Measurements from ENCODE around the gene LDLRAD2. TPM values are rescaled to one million over a fixed set of nuclear protein-coding genes. Genes with fewer than 3 reads are reported as not detected.

Gene LDLRAD2
- total and polyA plus RNA-seq, 10 of the 15 experiments (the other 5 are each of a cell fraction or from before 2014, with no cell fraction given), result 0.04 to 0.23 (median 0.11) TPM; not detected in 7

- Histone ChIP-seq H3K4me2 (ENCODE audit: control insufficient read depth, insufficient read depth) (no peak overlapping the region), H3K36me3 (ENCODE audit: control insufficient read depth in 2 of 2, insufficient read depth in 2 of 2, low read length in 1 of 2) (no peaks in the 10 kb centered on the region), H3K4me1 (ENCODE audit: control insufficient read depth, insufficient read depth, low read length) (peaks cover 11% of the 10 kb centered on the region), H3K9me3 (replicated peaks; ENCODE audit: control insufficient read depth, insufficient read depth, low read length) (no peaks in the 10 kb centered on the region), H3K79me2 (ENCODE audit: control insufficient read depth, insufficient read depth, low read length) (no peaks in the 10 kb centered on the region), H3K4me3 (no peak overlapping the region), H2AFZ (ENCODE audit: control insufficient read depth, low read depth, low read length) (no peak overlapping the region), H3K27me3 (replicated peaks in 1 of 2; ENCODE audit: control insufficient read depth in 2 of 2, insufficient read depth in 2 of 2, low read length in 1 of 2) (no peaks in the 10 kb centered on the region), H3K9ac (ENCODE audit: control insufficient read depth, insufficient read depth, low read length) (no peak overlapping the region), H4K20me1 (ENCODE audit: control insufficient read depth, insufficient read depth) (no peaks in the 10 kb centered on the region), H3K27ac (ENCODE audit: control insufficient read depth, insufficient read depth) (no peak overlapping the region)
- no TSS peak for BruUV-seq (replicated peaks)
- RAD21 ChIA-PET (ENCODE audit: unreplicated experiment), result interaction anchor here (0.9 kb wide), 1 partner anchor 68 kb away, joined by 4 read pairs; no protein-coding TSS in a partner anchor
- ATAC-seq (no peak), DNase-seq (ENCODE audit: low read depth, low spot score) (no peak), FAIRE-seq (no peak)
- intact Hi-C loops (cut with micrococcal nuclease; ENCODE audit: unreplicated experiment) (no loop called here), in situ Hi-C loops (cut with MboI) (no loop called here)
- TF ChIP-seq RAD51 (IDR thresholded peaks at IDR 0.05) (no peak), PAX8 (IDR thresholded peaks at IDR 0.05) (no peak), IRF4 (IDR thresholded peaks at IDR 0.05; ENCODE audit: low read depth, low read length) (no peak), NFYA (IDR thresholded peaks at IDR 0.05; ENCODE audit: borderline replicate concordance, low read depth, low read length) (no peak), STAT1 (conservative IDR thresholded peaks at IDR 0.05) (no peak), E2F8 (IDR thresholded peaks at IDR 0.05; ENCODE audit: low read depth, partially characterized antibody) (no peak)
- CTCF ChIA-PET, result no interaction called here
- 68% methylated on average over 30 of the region's 30 CpGs for WGBS (ENCODE audit: insufficient coverage, insufficient replicate concordance, low lambda C conversion rate, missing lambda C conversion rate)
- POLR2A ChIA-PET, result no interaction called here
- SMC1A ChIA-PET (ENCODE audit: uncharacterized antibody, unreplicated experiment), result no interaction called here
Measured at GRCh38 chr1:21849909-21850576, 38.0 kb downstream of the LDLRAD2 start.

Measured in GM12878 (cell line).